H54 (cell line): ENCODE data around the gene AKT1.
"Not testable (repeated sequence)": the region's sequence is repeated elsewhere in the genome, so short reads cannot be mapped to it uniquely, and the experiment has no call there.

ENCODE experiments used
- DNase-seq: peaks from one replicate; pipeline ENCODE4 v3.0.0; 2011; ENCODE audit warnings: low spot score, mixed read lengths; ENCODE audit not compliant: insufficient read length
- FAIRE-seq: peaks from 3 replicates; lab custom pipeline; 2011; peaks lifted over from hg19 to GRCh38; lab: Jason Lieb, UNC
- POLR2A ChIP-seq: IDR thresholded peaks from 2 replicates; pipeline ENCODE4 v1.6.1; 2011; ENCODE audit warnings: low read depth, mild to moderate bottlenecking, low read length

Gene AKT1

GRCh38 chr14:104824353-104824997, 28.9 kb upstream of the AKT1 start:
- no peak for FAIRE-seq

DNA sequence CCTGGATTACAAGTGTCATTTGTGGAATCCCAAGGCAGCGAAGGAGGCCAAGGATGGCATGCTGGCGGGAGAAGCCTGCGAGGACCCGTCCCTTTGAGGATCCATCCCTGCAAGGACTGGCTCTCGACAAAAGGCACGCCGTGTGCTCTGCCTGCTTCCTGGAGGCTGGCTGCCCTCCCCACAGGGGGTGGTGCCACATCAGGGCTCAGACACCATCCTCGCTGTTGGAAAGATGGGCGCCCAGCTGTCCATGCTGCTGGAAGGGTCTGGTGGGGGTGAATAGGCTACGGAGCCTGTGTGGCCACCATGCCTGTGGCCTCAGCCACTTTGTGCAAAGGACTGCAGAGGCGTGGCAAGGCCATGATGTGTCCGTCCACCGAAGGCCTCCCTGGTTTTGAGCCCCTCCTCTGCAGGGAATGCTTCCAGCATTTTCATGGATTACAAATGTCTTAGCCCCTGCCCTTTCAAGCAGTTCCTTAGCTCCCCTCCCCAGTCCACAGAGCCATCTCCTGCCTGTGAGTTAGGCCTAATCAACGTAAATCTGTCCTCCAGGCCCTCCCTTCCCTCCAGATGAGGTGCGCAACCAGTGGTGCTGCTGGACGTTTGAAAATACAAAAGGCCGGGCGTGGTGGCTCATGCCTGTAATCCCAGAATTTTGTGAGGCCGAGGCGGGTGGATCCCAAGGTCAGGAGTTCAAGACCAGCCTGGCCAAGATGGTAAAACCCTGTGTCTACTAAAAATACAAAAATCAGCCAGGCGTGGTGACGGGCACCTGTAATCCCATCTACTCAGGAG, 27.5 kb upstream of the AKT1 start:
- TF ChIP-seq POLR2A: no peak
- DNase-seq (no peak), FAIRE-seq (no peak)

More at GRCh38 chr14:104824353-104824997, 28.9 kb upstream of the AKT1 start:
- no peak for TF ChIP-seq POLR2A
- no peak for DNase-seq

GRCh38 chr14:104821971-104822608, 26.5 kb upstream of the AKT1 start:
- DNase-seq: no peak
- no peak for TF ChIP-seq POLR2A

DNA sequence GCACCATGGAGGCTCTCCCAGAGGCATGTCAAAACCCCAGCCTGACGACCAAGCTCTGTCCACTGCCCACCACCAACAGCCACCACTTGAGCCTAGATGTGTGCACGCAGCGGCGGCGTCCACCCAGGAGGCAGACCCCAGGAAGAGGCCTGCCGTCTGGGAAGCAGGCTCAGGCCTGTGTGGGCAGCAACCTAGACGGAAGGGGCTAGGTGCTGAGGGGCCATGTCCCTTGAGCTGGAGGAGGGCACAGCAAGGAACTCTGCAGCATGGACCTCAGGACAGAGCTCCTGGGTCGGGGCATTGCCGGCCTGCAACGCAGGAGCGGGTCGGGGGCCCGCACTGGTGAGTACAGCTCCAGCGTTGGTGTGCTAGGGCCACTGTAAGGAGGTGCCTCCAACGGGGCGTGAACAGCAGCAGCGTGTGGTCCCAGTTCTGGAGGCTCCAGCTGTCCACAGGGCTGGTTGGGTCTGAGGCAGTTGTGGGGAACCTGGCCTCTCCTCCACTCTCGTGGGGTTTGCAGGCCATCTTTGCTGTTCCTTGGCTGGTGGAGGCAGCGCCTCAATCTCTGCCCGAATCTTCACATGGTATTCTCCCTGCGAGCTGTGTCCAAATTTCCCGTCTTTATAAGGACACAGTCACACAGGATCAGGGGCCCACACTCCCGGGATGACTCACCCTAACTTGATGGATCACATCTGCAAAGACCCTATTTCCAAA, 25.8 kb upstream of the AKT1 start:
- no peak for DNase-seq
- TF ChIP-seq POLR2A: no peak
- FAIRE-seq: no peak

More at GRCh38 chr14:104821971-104822608, 26.5 kb upstream of the AKT1 start:
- FAIRE-seq: no peak

DNA sequence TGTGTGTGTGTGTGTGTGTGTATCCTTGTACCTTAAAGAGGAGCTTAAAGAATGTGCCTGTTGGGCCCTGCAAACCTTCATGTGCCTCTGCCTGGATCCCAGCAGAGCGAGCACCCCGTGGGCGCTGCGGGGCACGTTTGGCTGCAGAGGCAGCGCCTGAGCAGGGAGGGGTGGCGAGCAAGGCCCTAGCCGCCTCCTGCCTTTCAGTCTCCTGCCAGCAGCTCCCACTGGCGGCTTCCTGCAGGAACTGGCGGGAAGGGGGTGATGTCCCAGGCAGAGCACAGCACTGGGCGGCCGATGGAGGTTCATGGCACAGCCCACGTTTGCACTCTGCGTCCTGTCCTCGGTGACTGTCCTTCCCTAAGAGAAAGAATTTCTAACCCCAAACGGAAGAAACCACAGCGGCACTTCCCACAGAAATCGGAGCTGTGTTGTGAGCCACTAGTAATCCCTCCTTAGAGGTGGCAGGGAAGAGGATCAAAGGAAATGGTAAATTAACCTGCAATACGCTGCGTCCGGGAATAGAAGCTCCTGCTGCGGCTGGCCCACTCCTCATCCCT, 25.2 kb upstream of the AKT1 start:
- FAIRE-seq (no peak), DNase-seq (no peak)
- no peak for TF ChIP-seq POLR2A

GRCh38 chr14:104819361-104819781, 23.8 kb upstream of the AKT1 start:
- no peak for TF ChIP-seq POLR2A
- no peak for DNase-seq
- FAIRE-seq: no peak

DNA sequence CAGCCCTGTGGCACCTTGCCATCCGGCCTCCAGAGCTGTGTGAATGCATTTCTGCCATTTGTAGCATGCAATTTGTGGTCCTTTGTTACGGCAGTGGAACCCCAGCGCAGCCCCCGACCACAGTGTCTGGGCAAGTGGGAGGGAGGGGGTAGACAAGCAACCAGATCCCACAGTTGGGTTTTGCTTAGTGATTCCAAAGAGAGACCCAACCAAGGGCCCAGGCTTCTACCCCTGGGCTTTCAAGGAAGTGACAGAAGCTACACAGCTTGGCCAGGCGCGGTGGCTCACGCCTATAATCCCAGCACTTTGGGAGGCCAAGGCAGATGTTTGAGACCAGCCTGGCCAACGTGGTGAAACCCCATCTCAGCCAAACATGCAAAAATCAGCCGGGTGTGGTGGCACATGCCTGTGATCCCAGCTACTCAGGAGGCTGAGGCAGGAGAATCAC, 23.2 kb upstream of the AKT1 start:
- no peak for DNase-seq
- no peak for TF ChIP-seq POLR2A
- no peak for FAIRE-seq

DNA sequence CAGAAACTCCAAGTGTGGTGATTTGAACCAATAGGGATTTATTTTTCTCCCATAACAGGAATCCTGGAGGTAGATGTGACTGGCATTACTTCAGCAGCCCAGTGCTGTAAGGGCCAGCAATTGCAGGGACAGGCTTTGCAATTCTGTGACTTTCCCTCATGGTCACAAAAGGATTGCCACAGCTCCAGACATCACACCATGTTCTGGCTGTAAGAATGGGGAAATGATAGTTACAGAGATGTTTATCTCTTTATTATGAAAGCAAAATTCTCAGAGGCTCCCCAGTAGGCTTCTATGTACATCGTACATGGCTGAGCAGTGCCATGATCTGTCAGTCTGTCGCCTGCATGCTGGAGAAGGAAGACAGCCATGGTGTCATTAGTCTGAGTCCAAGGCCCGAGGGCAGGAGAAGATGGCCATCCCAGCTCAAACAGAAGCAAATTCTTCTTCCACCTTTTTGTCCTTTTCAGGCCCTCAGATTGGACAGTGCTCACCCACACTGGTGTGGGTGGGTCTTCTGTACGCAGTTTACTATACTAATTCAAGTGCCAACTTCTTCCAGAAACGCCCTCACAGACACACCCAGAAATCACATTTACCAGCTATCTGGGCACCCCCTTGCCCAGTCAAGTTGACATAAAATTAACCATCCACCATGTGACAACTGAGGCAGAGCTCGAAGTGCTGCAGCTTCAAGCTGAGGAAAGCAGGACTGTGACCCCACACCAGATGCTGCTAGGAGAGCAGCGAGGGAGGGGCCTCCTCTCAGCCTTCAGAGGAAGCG, 22.6 kb upstream of the AKT1 start:
- DNase-seq: no peak
- FAIRE-seq: no peak
- no peak for TF ChIP-seq POLR2A

GRCh38 chr14:104816616-104816884, 21.0 kb upstream of the AKT1 start:
- DNase-seq: no peak
- no peak for TF ChIP-seq POLR2A
- no peak for FAIRE-seq

DNA sequence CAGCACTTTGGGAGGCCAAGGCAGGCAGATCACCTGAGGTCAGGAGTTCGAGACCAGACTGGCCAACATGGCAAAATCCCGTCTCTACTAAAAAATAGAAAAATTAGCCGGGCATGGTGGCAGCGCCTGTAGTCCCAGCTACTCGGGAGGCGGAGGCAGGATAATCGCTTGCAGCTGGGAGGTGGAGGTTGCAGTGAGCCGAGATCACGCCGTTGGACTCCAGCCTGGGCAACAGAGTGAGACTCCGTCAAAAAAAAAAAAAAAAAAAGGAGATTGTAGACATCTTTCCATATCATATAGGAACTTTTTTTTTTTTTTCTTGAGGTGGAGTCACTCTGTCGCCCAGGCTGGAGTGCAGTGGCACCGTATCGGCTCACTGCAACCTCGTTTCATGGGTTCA, 19.2 kb upstream of the AKT1 start:
- not testable (repeated sequence) for DNase-seq, FAIRE-seq

GRCh38 chr14:104813286-104813685, 17.7 kb upstream of the AKT1 start:
- DNase-seq (no peak), FAIRE-seq (no peak)
- TF ChIP-seq POLR2A: no peak

- FAIRE-seq: no peak
- no peak for TF ChIP-seq POLR2A
- DNase-seq: no peak
These were observed 14.8 kb upstream of the AKT1 start for GRCh38 chr14:104810316-104810715.

GRCh38 chr14:104808456-104808855, 12.9 kb upstream of the AKT1 start:
- no peak for TF ChIP-seq POLR2A
- FAIRE-seq (no peak), DNase-seq (no peak)
